ENCODE measurements around the gene P2RX2.
"Not testable (repeated sequence)": the region's sequence is repeated elsewhere in the genome, so short reads cannot be mapped to it uniquely, and the experiment has no call there.

P2RX2 gene

DNA sequence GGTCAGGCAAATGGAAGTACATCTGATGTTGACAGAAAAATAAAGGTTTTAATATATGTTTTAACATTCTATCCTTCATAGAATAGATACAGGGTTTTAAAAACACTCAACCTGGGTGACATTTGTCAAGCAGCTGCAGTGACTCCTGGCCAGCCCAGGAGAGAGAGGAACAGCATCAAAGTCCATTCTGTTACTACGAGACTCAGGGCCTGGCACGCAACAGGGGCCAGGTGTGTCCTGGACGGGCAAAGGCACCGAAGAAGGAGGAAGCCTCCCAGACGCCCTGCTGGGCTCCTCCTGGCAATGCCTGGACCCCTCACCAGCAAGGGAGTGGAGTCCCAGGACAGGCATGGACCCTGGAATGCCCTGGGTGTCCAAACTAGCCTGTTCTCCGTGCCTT lies 30.3 kb upstream of the P2RX2 start:
- H3K4me3 ChIP-seq (ENCODE audit: low read length): no peak overlapping the region
- peaks cover 4% of the 10 kb centered on the region for H3K4me1 ChIP-seq (ENCODE audit: insufficient read depth, low read length)
- no peaks in the 10 kb centered on the region for H3K27me3 ChIP-seq (ENCODE audit: insufficient read depth, low read length)
- no peaks in the 10 kb centered on the region for H3K36me3 ChIP-seq (ENCODE audit: insufficient read depth, low read length)
- no peak overlapping the region for H2AFZ ChIP-seq (ENCODE audit: low read depth, low read length)
- peaks cover 5% of the 10 kb centered on the region for H3K9me3 ChIP-seq (ENCODE audit: low read length)

DNA sequence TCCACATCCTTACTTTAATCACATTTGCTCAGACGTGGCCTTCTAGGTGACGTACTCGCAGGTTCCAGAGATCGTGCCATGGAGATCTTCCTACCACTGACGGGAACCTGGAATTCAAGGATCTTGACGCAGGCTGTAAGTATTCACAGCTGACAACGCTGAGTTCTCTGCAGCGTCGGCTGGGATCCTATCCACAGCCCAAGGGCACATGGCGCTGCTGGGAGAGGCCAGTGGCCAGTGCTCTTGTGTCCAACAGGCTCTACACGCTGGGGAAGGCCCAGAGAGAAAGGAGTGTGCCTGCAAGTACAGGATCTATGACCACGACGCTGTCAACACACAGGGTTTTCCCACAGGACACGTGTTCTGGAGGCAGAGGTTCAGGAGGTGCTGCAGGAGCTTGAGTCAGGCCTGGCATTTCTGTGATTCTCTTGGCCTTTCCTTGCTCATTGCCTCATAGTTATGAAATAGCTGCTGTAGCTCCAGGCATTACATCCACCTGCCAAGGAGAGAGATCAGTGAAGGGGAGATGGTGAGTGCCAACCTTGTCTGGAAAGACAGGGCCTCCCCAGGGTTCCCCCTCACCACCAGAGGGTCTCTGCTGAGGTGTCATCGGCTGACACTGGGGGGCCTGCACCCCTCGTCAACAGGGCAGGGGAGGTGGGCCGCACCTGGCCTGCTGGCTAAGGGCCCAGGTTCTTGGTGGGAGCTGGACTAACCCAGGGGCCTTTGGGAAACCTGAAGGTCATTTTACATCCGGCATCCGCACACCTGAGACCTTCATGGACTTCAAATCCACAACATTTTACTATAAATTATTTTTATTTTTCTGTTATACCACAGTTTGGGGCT lies 29.5 kb upstream of the P2RX2 start:
- Histone ChIP-seq H3K36me3 (ENCODE audit: insufficient read depth, low read length) (no peaks in the 10 kb centered on the region), H3K9me3 (ENCODE audit: low read length) (peaks cover 5% of the 10 kb centered on the region), H3K27me3 (ENCODE audit: insufficient read depth, low read length) (no peaks in the 10 kb centered on the region), H3K4me3 (ENCODE audit: low read length) (no peak overlapping the region), H3K4me1 (ENCODE audit: insufficient read depth, low read length) (peaks cover 9% of the 10 kb centered on the region), H2AFZ (ENCODE audit: low read depth, low read length) (no peak overlapping the region)

DNA sequence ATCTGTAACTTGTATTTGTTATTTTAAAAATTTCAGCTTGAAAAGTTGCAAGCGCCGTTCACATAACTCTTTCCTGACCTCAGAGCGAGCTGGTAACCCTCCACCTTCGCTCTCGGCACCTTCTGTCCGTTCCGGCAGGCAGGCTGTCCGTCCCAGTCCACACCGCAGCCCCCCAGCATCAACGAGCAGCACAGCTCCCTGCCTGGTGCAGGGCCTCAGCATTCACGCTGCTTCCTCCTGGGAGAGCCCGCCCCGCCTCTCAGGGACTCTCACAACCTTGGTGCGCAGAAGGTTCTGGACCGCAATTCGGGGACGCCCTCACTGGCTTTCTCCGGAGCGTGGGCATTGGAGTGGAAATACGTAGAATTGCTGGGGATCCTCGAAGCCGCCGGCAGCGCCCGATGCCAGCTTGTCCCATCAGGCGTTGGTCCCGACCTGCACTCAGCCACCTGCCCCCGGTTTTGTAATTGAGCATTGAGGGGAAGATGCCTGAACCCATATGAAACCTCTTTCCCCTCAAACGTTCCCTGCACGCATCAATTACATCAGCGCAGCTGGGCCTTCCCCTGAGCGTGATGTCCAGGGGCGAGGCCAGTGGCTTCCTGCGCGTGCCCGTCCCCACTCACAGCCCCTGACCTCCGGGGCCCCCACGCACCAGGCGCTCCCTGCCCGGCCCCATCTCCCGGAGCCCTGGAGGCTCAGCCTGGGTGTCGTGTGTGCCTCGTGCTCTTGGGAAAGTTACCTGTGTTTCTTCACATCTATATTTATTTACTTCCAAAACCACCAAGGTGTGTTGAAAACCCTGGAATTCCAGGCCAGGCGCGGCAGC lies 27.3 kb upstream of the P2RX2 start:
- Histone ChIP-seq H3K27me3 (ENCODE audit: insufficient read depth, low read length) (no peaks in the 10 kb centered on the region), H2AFZ (ENCODE audit: low read depth, low read length) (no peak overlapping the region)

DNA sequence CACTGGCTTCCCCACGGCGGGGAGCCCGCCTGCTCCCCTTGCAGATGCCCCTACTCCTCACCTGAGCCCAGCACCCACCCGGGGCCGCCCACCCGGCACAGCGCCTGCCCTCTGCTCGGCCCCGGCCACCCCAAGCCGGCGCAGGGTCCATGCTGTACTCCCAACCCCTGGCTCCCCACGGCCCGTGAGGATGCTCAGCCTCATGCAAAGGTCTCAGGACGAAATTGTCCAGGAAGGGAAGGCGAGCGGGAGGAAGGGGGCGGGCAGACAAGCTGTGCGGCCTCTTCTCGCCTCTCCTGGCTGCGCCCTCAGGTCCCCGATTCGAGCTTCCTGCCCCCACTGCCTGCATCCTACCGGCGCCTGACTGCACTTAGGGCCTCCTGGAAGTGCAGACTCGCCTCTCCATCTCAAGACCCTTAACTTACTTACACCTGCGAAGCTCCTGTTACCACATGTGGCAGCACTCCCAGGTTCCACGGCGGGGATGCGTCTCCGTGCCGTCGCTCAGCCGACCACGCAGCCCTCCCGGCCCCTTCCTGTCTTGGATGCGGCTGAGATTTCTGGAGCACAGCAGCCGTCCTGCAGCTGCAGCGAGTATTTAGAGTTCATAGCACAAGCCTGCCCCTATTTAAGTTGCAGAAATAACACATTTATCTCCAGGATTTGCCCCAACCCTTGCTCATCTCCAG lies 26.1 kb upstream of the P2RX2 start:
- H2AFZ ChIP-seq (ENCODE audit: low read depth, low read length): no peak overlapping the region
- no peak overlapping the region for H3K4me3 ChIP-seq (ENCODE audit: low read length)
- peaks cover 5% of the 10 kb centered on the region for H3K9me3 ChIP-seq (ENCODE audit: low read length)
- peaks cover 10% of the 10 kb centered on the region for H3K4me1 ChIP-seq (ENCODE audit: insufficient read depth, low read length)
- no peaks in the 10 kb centered on the region for H3K27me3 ChIP-seq (ENCODE audit: insufficient read depth, low read length)
- no peaks in the 10 kb centered on the region for H3K36me3 ChIP-seq (ENCODE audit: insufficient read depth, low read length)

More for the DNA sequence above, 27.3 kb upstream of the P2RX2 start:
- Histone ChIP-seq H3K4me3 (ENCODE audit: low read length) (no peak overlapping the region), H3K4me1 (ENCODE audit: insufficient read depth, low read length) (peaks cover 9% of the 10 kb centered on the region), H3K9me3 (ENCODE audit: low read length) (peaks cover 5% of the 10 kb centered on the region), H3K36me3 (ENCODE audit: insufficient read depth, low read length) (no peaks in the 10 kb centered on the region)

DNA sequence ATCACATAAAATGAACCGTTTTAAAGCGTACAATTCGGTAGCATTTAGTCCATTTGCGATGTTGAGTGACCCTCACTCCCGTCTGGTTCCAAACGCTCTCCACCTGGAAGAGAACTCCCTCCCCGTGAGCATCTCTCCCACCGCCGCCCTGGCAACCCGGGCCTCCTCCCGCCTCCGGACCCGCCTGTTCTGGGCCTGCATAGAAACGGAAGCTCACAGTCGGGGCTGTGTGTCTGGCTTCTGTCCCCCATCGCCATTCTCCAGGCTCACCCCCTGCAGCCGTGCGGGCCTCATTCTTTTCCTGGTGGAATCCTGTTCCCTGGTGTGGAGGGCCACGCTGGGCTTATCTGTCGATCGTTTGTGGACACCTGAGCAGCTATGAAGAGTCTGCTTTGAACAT lies 25.5 kb upstream of the P2RX2 start:
- H3K36me3 ChIP-seq (ENCODE audit: insufficient read depth, low read length): no peaks in the 10 kb centered on the region
- H2AFZ ChIP-seq (ENCODE audit: low read depth, low read length): no peak overlapping the region
- no peak overlapping the region for H3K4me3 ChIP-seq (ENCODE audit: low read length)
- no peaks in the 10 kb centered on the region for H3K27me3 ChIP-seq (ENCODE audit: insufficient read depth, low read length)
- peaks cover 13% of the 10 kb centered on the region for H3K4me1 ChIP-seq (ENCODE audit: insufficient read depth, low read length)
- H3K9me3 ChIP-seq (ENCODE audit: low read length): peaks cover 5% of the 10 kb centered on the region

DNA sequence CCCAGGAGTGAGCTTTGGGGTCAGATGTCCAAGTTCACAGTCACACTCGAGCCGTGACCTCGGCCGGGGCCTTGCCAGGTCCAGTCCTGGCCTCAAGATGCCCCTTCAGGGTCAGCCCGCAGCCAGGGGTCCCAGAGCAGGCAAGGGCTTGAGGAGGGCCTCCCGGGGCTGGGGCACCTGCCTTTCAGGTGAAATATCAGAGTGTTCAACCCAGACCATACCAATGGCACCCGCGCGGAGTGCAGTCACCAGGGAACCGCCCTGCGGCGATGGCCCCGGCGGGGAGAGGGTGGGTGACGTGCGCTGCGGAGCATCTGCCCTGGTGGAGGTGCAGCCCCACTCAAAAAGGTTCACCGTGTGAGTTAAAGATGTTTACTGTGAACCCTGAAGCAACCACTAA lies 25.1 kb upstream of the P2RX2 start:
- H3K9me3 ChIP-seq (ENCODE audit: low read length): peaks cover 5% of the 10 kb centered on the region
- no peaks in the 10 kb centered on the region for H3K27me3 ChIP-seq (ENCODE audit: insufficient read depth, low read length)
- H3K36me3 ChIP-seq (ENCODE audit: insufficient read depth, low read length): no peaks in the 10 kb centered on the region
- peak overlapping the region; percentile 49 for H2AFZ ChIP-seq (ENCODE audit: low read depth, low read length)
- H3K4me3 ChIP-seq (ENCODE audit: low read length): peak overlapping the region; percentile 30
- H3K4me1 ChIP-seq (ENCODE audit: insufficient read depth, low read length): peaks cover 13% of the 10 kb centered on the region

DNA sequence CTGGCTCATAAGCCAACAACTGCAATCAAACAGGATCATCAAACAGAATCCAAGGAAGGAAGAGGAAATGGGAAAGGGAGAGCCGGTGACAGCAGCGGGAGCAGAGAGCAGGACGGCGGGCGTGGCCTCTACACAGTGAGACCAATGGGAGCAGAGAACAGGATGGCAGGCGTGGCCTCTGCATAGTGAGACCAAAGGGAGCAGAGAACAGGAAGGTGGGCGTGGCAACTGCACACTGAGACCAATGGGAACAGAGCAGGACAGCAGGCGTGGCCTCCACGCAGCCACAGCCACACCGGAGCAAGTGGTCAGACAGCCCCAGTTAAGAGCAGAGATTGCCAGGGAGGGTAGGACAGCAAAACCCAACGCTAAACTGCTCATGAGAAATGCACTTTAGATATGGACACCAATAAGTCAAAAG lies 24.6 kb upstream of the P2RX2 start:
- Histone ChIP-seq H2AFZ (ENCODE audit: low read depth, low read length) (peak overlapping the region; percentile 49), H3K27me3 (ENCODE audit: insufficient read depth, low read length) (no peaks in the 10 kb centered on the region), H3K4me3 (ENCODE audit: low read length) (peak overlapping the region; percentile 30), H3K4me1 (ENCODE audit: insufficient read depth, low read length) (peaks cover 13% of the 10 kb centered on the region), H3K36me3 (ENCODE audit: insufficient read depth, low read length) (no peaks in the 10 kb centered on the region), H3K9me3 (ENCODE audit: low read length) (peaks cover 5% of the 10 kb centered on the region)

DNA sequence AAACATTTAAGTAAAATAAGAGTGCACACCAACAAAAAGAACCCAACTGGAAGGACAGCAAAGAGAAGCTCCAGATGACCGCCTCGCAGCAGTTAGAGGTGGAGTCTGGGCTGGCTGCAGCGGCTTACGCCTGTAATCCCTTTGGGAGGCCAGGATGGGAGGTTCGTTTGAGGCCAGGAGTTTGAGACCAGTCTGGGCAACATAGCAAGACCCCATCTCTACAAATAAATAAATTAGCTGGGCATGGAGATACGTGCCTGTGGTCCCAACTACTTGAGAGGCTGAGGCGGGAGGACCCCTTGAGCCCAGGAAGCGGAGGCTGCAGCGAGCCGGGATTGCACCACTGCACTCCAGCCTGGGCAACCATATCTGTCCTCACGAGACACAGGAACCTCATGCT lies 23.4 kb upstream of the P2RX2 start:
- Histone ChIP-seq H3K4me3 (ENCODE audit: low read length) (no peak overlapping the region), H3K36me3 (ENCODE audit: insufficient read depth, low read length) (no peaks in the 10 kb centered on the region), H2AFZ (ENCODE audit: low read depth, low read length) (no peak overlapping the region), H3K27me3 (ENCODE audit: insufficient read depth, low read length) (no peaks in the 10 kb centered on the region), H3K4me1 (ENCODE audit: insufficient read depth, low read length) (peaks cover 13% of the 10 kb centered on the region), H3K9me3 (ENCODE audit: low read length) (peaks cover 5% of the 10 kb centered on the region)

DNA sequence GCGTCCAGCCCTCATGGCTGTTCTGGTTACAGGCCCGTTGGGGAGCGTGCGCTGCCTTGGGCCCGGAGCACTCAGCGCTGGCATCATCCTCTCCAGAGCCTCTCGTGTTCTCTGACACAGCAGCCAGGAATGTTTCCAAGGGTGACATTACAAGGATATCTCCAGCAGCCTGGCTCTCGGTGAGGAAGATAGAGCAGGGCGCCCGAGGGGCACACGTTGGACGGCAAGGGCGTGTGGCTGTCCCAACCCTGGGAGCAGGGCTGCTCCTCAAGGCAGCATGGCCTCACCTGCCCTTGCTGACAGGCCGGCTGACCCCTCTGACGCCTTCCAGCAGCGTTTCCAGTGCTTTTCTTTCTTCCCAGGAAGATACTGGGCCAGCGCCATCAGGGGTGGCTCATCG lies 22.6 kb upstream of the P2RX2 start:
- H3K4me1 ChIP-seq (ENCODE audit: insufficient read depth, low read length): peaks cover 13% of the 10 kb centered on the region
- H3K27me3 ChIP-seq (ENCODE audit: insufficient read depth, low read length): no peaks in the 10 kb centered on the region
- H3K9me3 ChIP-seq (ENCODE audit: low read length): peaks cover 4% of the 10 kb centered on the region
- no peak overlapping the region for H2AFZ ChIP-seq (ENCODE audit: low read depth, low read length)
- H3K4me3 ChIP-seq (ENCODE audit: low read length): no peak overlapping the region
- no peaks in the 10 kb centered on the region for H3K36me3 ChIP-seq (ENCODE audit: insufficient read depth, low read length)

DNA sequence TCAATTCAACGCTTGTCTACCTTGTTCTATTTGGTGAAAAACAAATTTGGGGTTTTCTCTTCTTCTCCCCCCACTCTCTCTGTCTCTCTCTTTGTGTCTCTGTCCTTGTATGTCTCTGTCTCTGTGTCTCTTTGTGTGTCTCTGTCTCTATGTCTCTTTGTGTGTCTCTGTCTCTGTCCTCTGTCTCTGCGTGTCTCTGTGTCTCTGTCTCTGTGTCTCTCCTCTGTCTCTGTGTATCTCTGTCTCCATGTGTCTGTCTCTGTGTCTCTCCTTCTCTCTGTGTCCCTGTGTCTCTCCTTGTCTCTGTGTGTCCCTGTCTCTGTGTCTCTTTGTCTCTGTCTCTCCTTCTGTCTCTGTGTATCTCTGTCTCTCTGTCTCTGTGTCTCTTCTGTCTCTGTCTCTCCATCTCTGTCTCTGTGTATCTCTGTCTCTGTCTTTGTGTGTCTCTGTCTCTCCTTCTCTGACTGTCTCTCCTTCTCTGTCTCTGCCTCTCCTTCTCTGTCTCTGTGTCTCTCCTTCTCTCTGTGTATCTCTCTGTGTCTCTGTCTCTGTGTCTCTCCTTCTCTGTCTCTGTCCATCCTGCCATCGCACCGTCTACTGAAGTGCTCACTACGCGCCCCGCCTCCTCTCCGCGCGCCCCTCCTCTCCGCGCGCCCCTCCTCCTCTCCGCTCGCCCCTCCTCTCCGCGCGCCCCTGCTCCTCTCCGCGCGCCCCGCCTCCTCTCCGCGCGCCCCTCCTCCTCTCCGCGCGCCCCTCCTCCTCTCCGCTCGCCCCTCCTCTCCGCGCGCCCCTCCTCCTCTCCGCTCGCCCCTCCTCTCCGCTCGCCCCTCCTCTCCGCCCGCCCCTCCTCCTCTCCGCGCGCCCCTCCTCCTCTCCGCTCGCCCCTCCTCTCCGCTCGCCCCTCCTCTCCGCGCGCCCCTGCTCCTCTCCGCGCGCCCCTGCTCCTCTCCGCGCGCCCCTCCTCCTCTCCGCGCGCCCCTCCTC lies 21.0 kb upstream of the P2RX2 start:
- Histone ChIP-seq H3K27me3 (ENCODE audit: insufficient read depth, low read length) (no peaks in the 10 kb centered on the region), H2AFZ (ENCODE audit: low read depth, low read length) (no peak overlapping the region), H3K36me3 (ENCODE audit: insufficient read depth, low read length) (no peaks in the 10 kb centered on the region), H3K9me3 (ENCODE audit: low read length) (no peaks in the 10 kb centered on the region), H3K4me1 (ENCODE audit: insufficient read depth, low read length) (peaks cover 18% of the 10 kb centered on the region), H3K4me3 (ENCODE audit: low read length) (peak overlapping the region; percentile 51)

DNA sequence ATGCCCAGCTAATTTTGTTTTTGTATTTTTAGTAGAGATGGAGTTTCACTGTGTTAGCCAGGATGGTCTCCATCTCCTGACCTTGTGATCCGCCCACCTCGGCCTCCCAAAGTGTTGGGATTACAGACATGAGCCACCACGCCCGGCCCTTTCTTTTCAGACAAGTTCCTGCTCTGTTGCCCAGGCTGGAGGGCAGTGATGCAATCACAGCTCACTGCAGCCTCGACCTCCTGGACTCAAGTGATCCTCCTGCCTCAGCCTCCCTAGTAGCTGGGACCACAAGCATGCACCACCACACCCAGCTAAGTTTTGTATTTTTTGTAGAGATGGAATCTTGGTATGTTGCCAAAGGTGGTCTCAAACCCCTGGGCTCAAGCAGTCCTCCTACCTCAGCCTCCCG lies 19.1 kb upstream of the P2RX2 start:
- H3K36me3 ChIP-seq (ENCODE audit: insufficient read depth, low read length); H3K4me3 ChIP-seq (ENCODE audit: low read length); H3K9me3 ChIP-seq (ENCODE audit: low read length); H3K27me3 ChIP-seq (ENCODE audit: insufficient read depth, low read length); H2AFZ ChIP-seq (ENCODE audit: low read depth, low read length): not testable (repeated sequence)
- H3K4me1 ChIP-seq (ENCODE audit: insufficient read depth, low read length): peaks cover 21% of the 10 kb centered on the region

Data from neuron (in vitro differentiated cells).